Activated CD4-positive, alpha-beta memory T cell treated with anti-CD3 and anti-CD28 coated beads, Interleukin-2, amount 10 ng/mL, durations not matched to agents 7 days and 5 days (primary cell): ENCODE data around the gene TMEM30A. TPM values are rescaled to one million over a fixed set of nuclear protein-coding genes. Genes with fewer than 3 reads are reported as not detected.
A peak's percentile ranks its signal among the peaks of the same experiment; 100 is the strongest.

Experiments used
- CTCF ChIA-PET: fragments of 350-600 bp; sonication (Branson Sonifier 250); formaldehyde crosslinking; loops from one replicate; lab custom pipeline; 2021; ENCODE audit warnings: antibody characterized with exemption, inconsistent platforms; lab: Charles Lee
- POLR2A ChIA-PET: fragments of 350-600 bp; sonication (Branson Sonifier 250); formaldehyde crosslinking; loops from one replicate; lab custom pipeline; 2021; ENCODE audit warnings: antibody characterized with exemption; lab: Charles Lee
- DNase-seq: peaks from one replicate; pipeline ENCODE4 v3.0.0-alpha.2; 2020
- H3K27ac Mint-ChIP-seq: one replicate; pipeline ENCODE4 v1.8.0; 2021; ENCODE audit warnings: mild to moderate bottlenecking, mixed read lengths
- H3K27me3 Mint-ChIP-seq: one replicate; pipeline ENCODE4 v1.8.0; 2021; ENCODE audit warnings: mixed read lengths
- H3K36me3 Mint-ChIP-seq: one replicate; pipeline ENCODE4 v1.8.0; 2021; ENCODE audit warnings: low read depth, mixed read lengths
- H3K4me1 Mint-ChIP-seq: one replicate; pipeline ENCODE4 v1.8.0; 2021; ENCODE audit warnings: mixed read lengths
- H3K4me3 Mint-ChIP-seq: one replicate; pipeline ENCODE4 v1.8.0; 2021; ENCODE audit warnings: mild to moderate bottlenecking, mixed read lengths
- H3K9me3 Mint-ChIP-seq: one replicate; pipeline ENCODE4 v1.8.0; 2021; ENCODE audit warnings: mixed read lengths
- total RNA-seq, 2 experiments: library from RNA; stranded (reverse); gene quantifications; one replicate each; pipeline ENCODE4 v1.2.3, GENCODE V29; 2021

The TMEM30A gene
- total RNA-seq, 2 experiments from 2014 or later: 60.1 to 60.4 TPM

- POLR2A ChIA-PET: no interaction called here
- Mint-ChIP-seq H3K27ac (no peak overlapping the region), H3K4me1 (peaks cover 53% of the 10 kb centered on the region), H3K4me3 (no peak overlapping the region), H3K9me3 (no peaks in the 10 kb centered on the region), H3K36me3 (peaks cover 4% of the 10 kb centered on the region), H3K27me3 (peaks cover 82% of the 10 kb centered on the region)
- no peak for DNase-seq
- CTCF ChIA-PET: interaction anchor here (3.3 to 6.1 kb wide), 2 partner anchors 1115 to 1469 kb away, joined by 12 to 53 read pairs; no protein-coding TSS in a partner anchor
These were observed 77.8 kb downstream of the TMEM30A start for GRCh38 chr6:75206576-75207342.

GRCh38 chr6:75205776-75206575, 78.6 kb downstream of the TMEM30A start, which contains the start of gene COL12A1:
TSS of gene COL12A1 (minus strand) at chr6:75206053. CDS start at chr6:75202792, 3,261 bp downstream.
- H3K27me3 Mint-ChIP-seq: peaks cover 86% of the 10 kb centered on the region
- no peak within 1 kb of the TSS for H3K27ac Mint-ChIP-seq
- peaks cover 4% of the 10 kb centered on the region for H3K36me3 Mint-ChIP-seq
- ChIA-PET CTCF (interaction anchor here (3.3 to 6.1 kb wide), 2 partner anchors 1114 to 1468 kb away, joined by 12 to 53 read pairs; no protein-coding TSS in a partner anchor), POLR2A (no interaction called here)
- H3K4me1 Mint-ChIP-seq: peaks cover 53% of the 10 kb centered on the region
- no peaks in the 10 kb centered on the region for H3K9me3 Mint-ChIP-seq
- peak within 1 kb of the TSS; percentile 55 for H3K4me3 Mint-ChIP-seq
- no peak for DNase-seq

GRCh38 chr6:75204959-75205775, 79.4 kb downstream of the TMEM30A start:
- DNase-seq: peak; percentile 24

GRCh38 chr6:75204217-75204958, 80.2 kb downstream of the TMEM30A start:
- peaks cover 4% of the 10 kb centered on the region for H3K36me3 Mint-ChIP-seq
- peaks cover 53% of the 10 kb centered on the region for H3K4me1 Mint-ChIP-seq
- ChIA-PET POLR2A (no interaction called here), CTCF (interaction anchor here (0.7 to 3.3 kb wide), 11 partner anchors 23 to 1471 kb away, joined by 3 to 12 read pairs (median 3); partner anchors contain the start of gene COX7A2)
- no peak overlapping the region for H3K4me3 Mint-ChIP-seq
- H3K9me3 Mint-ChIP-seq: no peaks in the 10 kb centered on the region
- DNase-seq: peak; percentile 49
- H3K27me3 Mint-ChIP-seq: peaks cover 82% of the 10 kb centered on the region
- no peak overlapping the region for H3K27ac Mint-ChIP-seq

More at GRCh38 chr6:75204959-75205775, 79.4 kb downstream of the TMEM30A start:
- ChIA-PET CTCF (interaction anchor here (1.8 to 3.3 kb wide), 2 partner anchors 38 to 1467 kb away, joined by 4 to 12 read pairs; partner anchors contain the start of gene COX7A2), POLR2A (no interaction called here)
- H3K27me3 Mint-ChIP-seq: peaks cover 84% of the 10 kb centered on the region
- peaks cover 4% of the 10 kb centered on the region for H3K36me3 Mint-ChIP-seq
- no peak overlapping the region for H3K27ac Mint-ChIP-seq
- H3K4me1 Mint-ChIP-seq: peaks cover 53% of the 10 kb centered on the region
- no peaks in the 10 kb centered on the region for H3K9me3 Mint-ChIP-seq
- H3K4me3 Mint-ChIP-seq: peak overlapping the region; percentile 55

- H3K27me3 Mint-ChIP-seq: peaks cover 80% of the 10 kb centered on the region
- DNase-seq: no peak
- H3K27ac Mint-ChIP-seq: no peak overlapping the region
- H3K4me3 Mint-ChIP-seq: no peak overlapping the region
- H3K9me3 Mint-ChIP-seq: no peaks in the 10 kb centered on the region
- peaks cover 49% of the 10 kb centered on the region for H3K4me1 Mint-ChIP-seq
- H3K36me3 Mint-ChIP-seq: peaks cover 4% of the 10 kb centered on the region
- POLR2A ChIA-PET: no interaction called here
- CTCF ChIA-PET: interaction anchor here (0.7 to 3.3 kb wide), 14 partner anchors 8 to 1470 kb away, joined by 3 to 12 read pairs (median 3); partner anchors contain the start of gene COX7A2
These were observed 80.9 kb downstream of the TMEM30A start for GRCh38 chr6:75203721-75204120.

Other genes starting within 250 kb of the TMEM30A start
- gene COL12A1, start 78.7 kb downstream of the TMEM30A start, total RNA-seq: not detected
- gene COX7A2, start 41.0 kb downstream of the TMEM30A start, total RNA-seq: 100 to 1,000 TPM; 469 to 471 TPM
- gene FILIP1, start 209.0 kb upstream of the TMEM30A start, total RNA-seq: not detected